Muscle of leg (tissue), 11 donors: ENCODE data around the gene NUDT16L1. TPM values are rescaled to one million over a fixed set of nuclear protein-coding genes. Genes with fewer than 3 reads are reported as not detected.

Experiments used
- DNase-seq: peaks from one replicate; pipeline ENCODE4 v3.0.0; 2013
- H3K27ac ChIP-seq: one replicate; pipeline ENCODE4 v1.5.1; 2013; ENCODE audit warnings: mild to moderate bottlenecking, low read length, control low read depth
- H3K27me3 ChIP-seq: one replicate; pipeline ENCODE4 v1.6.1; 2013; ENCODE audit warnings: low read length; ENCODE audit not compliant: control insufficient read depth, insufficient read depth
- H3K36me3 ChIP-seq: one replicate; pipeline ENCODE4 v1.6.1; 2013; ENCODE audit warnings: low read length; ENCODE audit not compliant: control insufficient read depth, insufficient read depth
- H3K4me1 ChIP-seq: one replicate; pipeline ENCODE4 v1.6.1; 2013; ENCODE audit warnings: low read length; ENCODE audit not compliant: control insufficient read depth, insufficient read depth
- H3K4me3 ChIP-seq: one replicate; pipeline ENCODE4 v1.5.1; 2013; ENCODE audit warnings: low read length, control low read depth
- H3K9me3 ChIP-seq: replicated peaks from 2 replicates; pipeline ENCODE4 v1.6.1; 2013; ENCODE audit warnings: low read depth, low read length; ENCODE audit not compliant: control insufficient read depth
- WGBS: methylation state at CpG from one replicate; pipeline ENCODE4 v1.1.5; 2013; ENCODE audit warnings: missing lambda C conversion rate; ENCODE audit not compliant: insufficient coverage; 5-methylcytosine and 5-hydroxymethylcytosine counted together
- polyA plus RNA-seq, 8 donors: library from polyadenylated mRNA; unstranded; fragments of 120-200 nt; gene quantifications; one replicate each; pipeline versions ENCODE4 v1.2.1 to v1.2.3, GENCODE V29; 2013; ENCODE audit warnings: inconsistent platforms in 1 of 8, low replicate concordance in 1 of 8; ENCODE audit not compliant: insufficient read length in 8 of 8, insufficient read depth in 1 of 8
- total RNA-seq: library from RNA; stranded (reverse); fragments of 120-200 nt; gene quantifications from one replicate; pipeline ENCODE4 v1.2.4, GENCODE V29; 2013

The NUDT16L1 gene
- total and polyA plus RNA-seq, 9 donors, result 24.9 to 32.2 (median 27.8) TPM

GRCh38 chr16:4663777-4664465, 29.4 kb upstream of the NUDT16L1 start:
- no peaks in the 10 kb centered on the region for H3K27me3 ChIP-seq
- 79% methylated on average over 25 of the region's 25 CpGs for WGBS
- H3K4me1 ChIP-seq, result peaks cover 6% of the 10 kb centered on the region
- no peak overlapping the region for H3K27ac ChIP-seq
- peaks cover 72% of the 10 kb centered on the region for H3K36me3 ChIP-seq
- H3K9me3 ChIP-seq, result no peaks in the 10 kb centered on the region
- peak; percentile 82 for DNase-seq
- no peak overlapping the region for H3K4me3 ChIP-seq

- no peak overlapping the region for H3K4me3 ChIP-seq
- WGBS, result 64% methylated on average over 16 of the region's 26 CpGs
- H3K9me3 ChIP-seq, result no peaks in the 10 kb centered on the region
- peaks cover 6% of the 10 kb centered on the region for H3K4me1 ChIP-seq
- DNase-seq, result no peak
- H3K27me3 ChIP-seq, result no peaks in the 10 kb centered on the region
- peaks cover 71% of the 10 kb centered on the region for H3K36me3 ChIP-seq
- no peak overlapping the region for H3K27ac ChIP-seq
Observed at GRCh38 chr16:4664538-4665418, 28.6 kb upstream of the NUDT16L1 start.

- Histone ChIP-seq H3K27me3 (no peaks in the 10 kb centered on the region), H3K4me3 (no peak overlapping the region), H3K36me3 (peaks cover 72% of the 10 kb centered on the region), H3K4me1 (peaks cover 6% of the 10 kb centered on the region), H3K9me3 (no peaks in the 10 kb centered on the region), H3K27ac (no peak overlapping the region)
- DNase-seq, result no peak
- WGBS, result 85% methylated on average over 20 of the region's 20 CpGs
Observed at GRCh38 chr16:4666537-4667202, 26.7 kb upstream of the NUDT16L1 start.

- no peak overlapping the region for H3K27ac ChIP-seq
- H3K4me1 ChIP-seq, result peaks cover 9% of the 10 kb centered on the region
- no peak for DNase-seq
- no peaks in the 10 kb centered on the region for H3K9me3 ChIP-seq
- no peak overlapping the region for H3K4me3 ChIP-seq
- WGBS, result 78% methylated on average over 17 of the region's 20 CpGs
- H3K27me3 ChIP-seq, result no peaks in the 10 kb centered on the region
- H3K36me3 ChIP-seq, result peaks cover 69% of the 10 kb centered on the region
Observed at GRCh38 chr16:4667203-4667963, 26.0 kb upstream of the NUDT16L1 start.

- Histone ChIP-seq H3K36me3 (peaks cover 66% of the 10 kb centered on the region), H3K4me1 (peaks cover 13% of the 10 kb centered on the region), H3K4me3 (no peak overlapping the region), H3K9me3 (no peaks in the 10 kb centered on the region), H3K27ac (no peak overlapping the region), H3K27me3 (no peaks in the 10 kb centered on the region)
- 92% methylated on average over 10 of the region's 10 CpGs for WGBS
- DNase-seq, result no peak
Observed at GRCh38 chr16:4668313-4668960, 24.9 kb upstream of the NUDT16L1 start.

GRCh38 chr16:4673387-4674046, 19.8 kb upstream of the NUDT16L1 start:
- WGBS, result 87% methylated on average over 26 of the region's 33 CpGs
- Histone ChIP-seq H3K4me3 (no peak overlapping the region), H3K27ac (peak overlapping the region; percentile 59), H3K9me3 (no peaks in the 10 kb centered on the region), H3K4me1 (peaks cover 9% of the 10 kb centered on the region), H3K27me3 (no peaks in the 10 kb centered on the region), H3K36me3 (peaks cover 57% of the 10 kb centered on the region)
- no peak for DNase-seq

GRCh38 chr16:4674926-4675530, 18.3 kb upstream of the NUDT16L1 start:
- Histone ChIP-seq H3K36me3 (peaks cover 58% of the 10 kb centered on the region), H3K4me1 (peaks cover 17% of the 10 kb centered on the region), H3K9me3 (no peaks in the 10 kb centered on the region), H3K27me3 (no peaks in the 10 kb centered on the region), H3K27ac (no peak overlapping the region), H3K4me3 (no peak overlapping the region)
- 83% methylated on average over 1 of the region's 9 CpGs for WGBS
- DNase-seq, result no peak

- no peak overlapping the region for H3K4me3 ChIP-seq
- 69% methylated on average over 23 of the region's 23 CpGs for WGBS
- no peaks in the 10 kb centered on the region for H3K9me3 ChIP-seq
- H3K27ac ChIP-seq, result no peak overlapping the region
- no peak for DNase-seq
- peaks cover 21% of the 10 kb centered on the region for H3K4me1 ChIP-seq
- peaks cover 58% of the 10 kb centered on the region for H3K36me3 ChIP-seq
- H3K27me3 ChIP-seq, result no peaks in the 10 kb centered on the region
Observed at GRCh38 chr16:4675864-4676786, 17.2 kb upstream of the NUDT16L1 start.
